Stomach smooth muscle (tissue), 2 donors: ENCODE data around the gene USP34.
"Not testable (repeated sequence)": the region's sequence is repeated elsewhere in the genome, so short reads cannot be mapped to it uniquely, and the experiment has no call there.

Source experiments
- H3K27ac ChIP-seq: one replicate; pipeline ENCODE4 v1.7.0; 2013; ENCODE audit warnings: mild to moderate bottlenecking, low read length, inconsistent platforms
- H3K27me3 ChIP-seq, 2 donors: one replicate each; pipeline ENCODE4 v1.7.0; 2013; ENCODE audit warnings: low read length in 2 of 2; ENCODE audit not compliant: insufficient read depth in 2 of 2, control insufficient read depth in 1 of 2
- H3K36me3 ChIP-seq, 2 donors: one replicate each; pipeline ENCODE4 v1.7.0; 2013; ENCODE audit warnings: low read length in 2 of 2; ENCODE audit not compliant: control insufficient read depth in 2 of 2, insufficient read depth in 2 of 2
- H3K4me1 ChIP-seq: one replicate; pipeline ENCODE4 v1.7.0; 2013; ENCODE audit warnings: low read length; ENCODE audit not compliant: control insufficient read depth, insufficient read depth
- H3K4me3 ChIP-seq, 2 donors: one replicate each; pipeline ENCODE4 v1.7.0; 2013; ENCODE audit warnings: low read length in 2 of 2
- H3K9ac ChIP-seq, 2 donors: one replicate each; pipeline ENCODE4 v1.7.0; 2013; ENCODE audit warnings: low read length in 2 of 2, mild to moderate bottlenecking in 1 of 2
- H3K9me3 ChIP-seq, 2 donors: one replicate each; pipeline ENCODE4 v1.7.0; 2013; ENCODE audit warnings: low read length in 2 of 2; ENCODE audit not compliant: control insufficient read depth in 2 of 2
- donor health status: healthy.
- donor health status: Pancreatic carcinoma.

USP34 gene

DNA sequence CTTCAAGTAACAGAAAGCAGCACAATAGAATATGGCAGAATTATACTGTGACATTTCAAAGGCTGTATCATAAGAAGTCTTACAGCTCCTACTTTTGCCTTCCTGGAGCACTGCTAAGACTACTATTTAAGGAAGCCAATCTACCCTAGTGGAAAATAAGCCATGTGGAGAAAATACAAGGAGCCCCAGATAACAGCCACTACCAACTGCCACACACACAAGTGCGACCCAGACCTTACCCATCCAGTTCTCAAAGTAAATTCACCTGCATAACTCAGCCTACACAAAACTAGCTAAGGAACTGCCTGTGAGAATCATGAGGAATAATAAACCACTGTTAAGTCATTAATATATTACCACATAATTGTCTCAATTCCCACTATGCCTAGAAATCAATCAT, 66.4 kb downstream of the USP34 start:
- no peak overlapping the region for H3K9ac ChIP-seq
- no peak overlapping the region for H3K27ac ChIP-seq
- H3K9me3 ChIP-seq: no peaks in the 10 kb centered on the region
- no peaks in the 10 kb centered on the region for H3K27me3 ChIP-seq
- peaks cover 0 to 6% of the 10 kb centered on the region in 2 donors for H3K36me3 ChIP-seq
- H3K4me1 ChIP-seq: peaks cover 3% of the 10 kb centered on the region
- H3K4me3 ChIP-seq: no peak overlapping the region

DNA sequence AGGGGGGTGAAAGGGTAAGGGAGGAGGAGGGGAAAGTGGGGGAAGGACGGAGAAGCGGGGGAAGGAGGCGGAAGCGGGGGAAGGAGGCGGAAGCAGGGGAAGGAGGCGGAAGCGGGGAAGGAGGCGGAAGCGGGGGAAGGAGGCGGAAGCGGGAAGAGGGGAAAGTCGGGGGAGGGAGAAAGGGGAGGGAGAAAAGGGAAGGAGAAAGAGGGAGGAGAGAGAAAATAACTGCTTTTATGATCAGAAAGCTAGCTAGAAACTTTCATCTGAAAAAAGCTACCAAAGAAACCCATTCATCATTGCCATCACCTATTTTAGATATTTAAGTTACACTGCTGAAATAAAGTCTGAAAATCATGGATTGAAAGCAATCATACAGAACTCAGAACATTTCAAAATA, 72.5 kb downstream of the USP34 start:
- Histone ChIP-seq H3K9me3 (no peaks in the 10 kb centered on the region), H3K36me3 (peaks cover 0 to 7% of the 10 kb centered on the region in 2 donors)

DNA sequence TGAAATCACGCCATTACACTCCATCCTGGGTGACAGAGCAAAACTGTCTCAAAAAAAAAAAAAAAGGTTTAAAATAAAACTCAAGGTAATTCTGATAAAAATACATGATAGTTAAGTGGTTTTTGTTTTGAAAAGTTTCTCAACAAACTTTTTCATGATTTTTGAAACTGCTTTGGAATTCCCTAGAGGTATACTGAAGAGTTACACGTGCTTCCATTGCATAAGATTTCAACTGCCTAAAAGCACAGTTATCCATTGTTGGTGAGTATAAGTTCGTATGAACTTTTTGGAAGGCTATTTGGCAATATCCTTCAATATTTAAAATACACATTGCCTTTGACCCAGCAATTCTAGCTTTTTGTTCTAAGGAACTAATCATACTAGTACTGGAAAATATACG, 74.9 kb downstream of the USP34 start:
- Histone ChIP-seq H3K9me3 (no peaks in the 10 kb centered on the region), H3K4me3 (no peak overlapping the region), H3K4me1 (no peaks in the 10 kb centered on the region), H3K27me3 (no peaks in the 10 kb centered on the region), H3K27ac (no peak overlapping the region), H3K9ac (no peak overlapping the region), H3K36me3 (peaks cover 0 to 7% of the 10 kb centered on the region in 2 donors)

More for the DNA sequence above, 72.5 kb downstream of the USP34 start:
- H3K27me3 ChIP-seq: no peaks in the 10 kb centered on the region
- H3K9ac ChIP-seq: no peak overlapping the region
- no peak overlapping the region for H3K4me3 ChIP-seq
- no peaks in the 10 kb centered on the region for H3K4me1 ChIP-seq
- no peak overlapping the region for H3K27ac ChIP-seq

DNA sequence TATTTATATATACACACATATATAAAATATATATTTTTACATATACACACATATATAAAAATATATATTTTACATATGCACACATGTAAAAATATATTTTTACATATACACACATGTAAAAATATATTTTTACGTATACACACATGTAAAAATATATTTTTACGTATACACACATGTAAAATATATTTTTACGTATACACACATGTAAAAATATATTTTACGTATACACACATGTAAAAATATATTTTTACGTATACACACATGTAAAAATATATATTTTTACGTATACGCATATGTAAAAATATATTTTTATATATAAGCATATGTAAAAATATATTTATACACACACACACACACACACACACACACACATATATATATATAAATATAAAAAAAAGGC, 83.3 kb downstream of the USP34 start:
- not testable (repeated sequence) for H3K4me3 ChIP-seq, H3K27me3 ChIP-seq, H3K36me3 ChIP-seq, H3K9ac ChIP-seq, H3K4me1 ChIP-seq, H3K27ac ChIP-seq, H3K9me3 ChIP-seq

DNA sequence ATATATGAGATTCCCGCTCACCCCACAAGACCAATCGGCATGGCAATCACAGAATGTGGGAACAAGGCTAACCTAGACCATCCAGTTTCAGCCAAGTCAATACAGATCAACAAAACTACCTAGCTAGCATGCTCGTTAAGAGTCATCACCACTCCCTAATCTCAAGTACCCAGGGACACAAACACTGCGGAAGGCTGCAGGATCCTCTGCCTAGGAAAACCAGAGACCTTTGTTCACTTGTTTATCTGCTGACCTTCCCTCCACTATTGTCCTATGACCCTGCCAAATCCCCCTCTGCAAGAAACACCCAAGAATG, 90.0 kb downstream of the USP34 start:
- not testable (repeated sequence) for H3K9me3 ChIP-seq, H3K9ac ChIP-seq, H3K27ac ChIP-seq, H3K27me3 ChIP-seq, H3K4me1 ChIP-seq, H3K4me3 ChIP-seq
- peaks cover 13 to 14% of the 10 kb centered on the region in 2 donors for H3K36me3 ChIP-seq

DNA sequence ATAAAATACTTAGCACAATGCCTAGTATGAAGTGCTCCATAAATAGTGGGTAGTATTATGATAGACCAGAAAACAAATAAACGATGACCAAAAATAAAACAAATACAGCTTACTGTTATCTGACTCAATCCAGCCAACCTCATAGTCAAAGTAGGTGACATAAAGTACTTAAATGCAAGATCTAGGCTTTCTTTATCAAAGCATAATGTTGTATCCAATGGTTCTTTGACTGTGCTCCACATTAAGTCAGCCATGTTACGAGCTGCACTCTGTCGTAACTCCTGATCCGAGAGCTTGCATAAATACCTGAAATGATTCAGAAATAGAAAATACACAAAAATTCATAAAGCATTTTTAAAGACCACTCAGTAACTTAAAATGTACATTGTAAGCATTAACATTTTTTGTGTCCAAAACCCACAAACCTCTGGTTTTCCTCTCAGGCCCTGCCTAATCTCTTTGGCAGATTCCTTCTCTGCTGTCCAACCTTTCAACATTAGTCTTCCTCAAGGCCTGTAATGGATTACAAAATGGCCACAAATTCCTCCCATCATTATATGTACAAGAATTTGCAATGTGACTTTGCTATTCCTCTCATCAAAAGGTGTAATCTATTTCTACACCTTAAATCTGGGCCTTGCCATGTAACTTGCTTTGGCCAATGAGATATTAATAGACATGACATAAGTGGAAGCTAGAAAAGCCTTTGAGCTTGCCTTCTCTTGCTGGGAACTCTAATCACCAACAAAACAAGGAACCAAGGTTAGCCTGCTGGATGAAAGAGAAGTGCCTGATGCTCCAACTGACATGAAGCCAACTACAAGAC, 90.6 kb downstream of the USP34 start:
- no peaks in the 10 kb centered on the region for H3K27me3 ChIP-seq
- H3K36me3 ChIP-seq: peaks cover 13 to 14% of the 10 kb centered on the region in 2 donors
- H3K4me3 ChIP-seq: no peak overlapping the region
- no peak overlapping the region for H3K9ac ChIP-seq
- H3K27ac ChIP-seq: no peak overlapping the region
- H3K9me3 ChIP-seq: no peaks in the 10 kb centered on the region
- no peaks in the 10 kb centered on the region for H3K4me1 ChIP-seq

DNA sequence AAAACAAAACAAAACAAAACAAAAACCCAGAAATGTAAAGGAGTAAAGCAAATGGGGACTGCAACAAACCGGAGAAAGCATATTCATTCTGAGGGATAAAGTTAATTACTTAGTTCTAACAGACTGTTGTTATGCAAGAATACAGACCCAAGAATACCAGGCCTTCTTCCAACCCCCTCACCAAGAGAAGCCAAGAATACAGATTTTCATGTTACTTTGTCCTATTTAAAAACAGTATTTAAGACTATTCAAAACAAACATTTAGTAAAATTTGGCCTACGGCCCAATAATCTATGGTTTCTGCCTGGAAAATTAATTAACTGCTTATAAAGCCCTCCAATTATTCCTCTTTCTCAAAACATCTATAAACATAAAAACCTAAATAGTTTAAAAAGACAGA, 91.4 kb downstream of the USP34 start:
- no peaks in the 10 kb centered on the region for H3K4me1 ChIP-seq
- H3K9ac ChIP-seq: no peak overlapping the region
- no peak overlapping the region for H3K4me3 ChIP-seq
- H3K27ac ChIP-seq: no peak overlapping the region
- peaks cover 13 to 14% of the 10 kb centered on the region in 2 donors for H3K36me3 ChIP-seq
- H3K9me3 ChIP-seq: no peaks in the 10 kb centered on the region
- H3K27me3 ChIP-seq: no peaks in the 10 kb centered on the region

DNA sequence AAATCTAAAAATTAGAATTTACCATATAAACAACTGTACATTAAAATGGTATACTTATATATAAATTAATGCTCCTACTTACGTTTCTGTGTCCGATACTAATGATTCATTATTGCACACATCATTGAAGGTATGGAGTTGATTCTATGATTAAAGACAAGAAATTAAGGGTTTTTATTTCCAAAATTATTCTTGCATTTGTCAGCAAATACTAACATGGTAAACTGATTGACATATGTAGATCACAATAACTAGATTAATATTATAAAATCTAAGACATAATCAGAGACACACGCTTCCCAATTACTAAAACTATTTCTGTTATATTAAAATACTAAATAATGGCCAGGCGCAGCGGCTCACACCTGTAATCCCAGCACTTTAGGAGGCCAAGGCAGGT, 92.6 kb downstream of the USP34 start:
- Histone ChIP-seq H3K27ac (no peak overlapping the region), H3K9me3 (no peaks in the 10 kb centered on the region), H3K4me3 (no peak overlapping the region), H3K9ac (no peak overlapping the region), H3K4me1 (no peaks in the 10 kb centered on the region), H3K27me3 (no peaks in the 10 kb centered on the region), H3K36me3 (peaks cover 14 to 20% of the 10 kb centered on the region in 2 donors)

DNA sequence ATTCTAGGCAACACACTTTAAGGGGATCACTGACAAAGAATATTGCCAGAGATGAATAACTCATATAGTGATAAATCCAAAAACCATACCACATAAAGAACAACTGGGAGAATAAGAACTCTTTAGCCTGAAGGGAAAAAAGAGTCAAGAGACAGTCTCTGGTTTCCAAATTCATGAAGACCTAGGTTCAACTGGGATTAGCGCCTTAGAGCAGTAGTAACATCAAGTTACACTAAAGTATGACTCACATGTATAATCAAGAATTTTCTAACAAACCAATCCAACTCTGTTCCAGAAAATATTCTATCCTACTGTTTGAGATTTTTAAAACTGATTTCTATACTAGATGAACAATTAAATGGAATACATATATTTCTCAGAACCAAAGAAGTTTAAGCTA, 93.8 kb downstream of the USP34 start:
- no peak overlapping the region for H3K27ac ChIP-seq
- no peaks in the 10 kb centered on the region for H3K4me1 ChIP-seq
- H3K9ac ChIP-seq: no peak overlapping the region
- H3K36me3 ChIP-seq: peaks cover 10 to 20% of the 10 kb centered on the region in 2 donors
- no peak overlapping the region for H3K4me3 ChIP-seq
- no peaks in the 10 kb centered on the region for H3K9me3 ChIP-seq
- H3K27me3 ChIP-seq: no peaks in the 10 kb centered on the region

DNA sequence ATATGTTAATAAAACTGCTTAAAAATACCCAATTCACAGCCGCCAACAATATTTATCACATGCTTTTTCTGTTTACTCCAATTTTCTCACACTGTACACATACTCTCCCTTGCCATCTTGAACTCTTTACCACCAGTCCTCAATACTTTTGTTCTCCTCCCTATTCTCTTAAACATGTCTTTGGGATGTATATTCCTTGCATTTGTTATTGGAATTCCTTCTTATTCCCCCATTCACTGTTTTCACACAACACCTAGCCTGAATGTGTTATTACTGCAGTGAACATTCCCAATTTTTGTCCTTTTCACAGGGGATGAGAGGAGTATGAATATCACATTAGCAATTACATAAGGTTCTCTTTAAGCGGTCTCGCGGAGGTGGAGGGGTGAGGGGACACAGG, 94.7 kb downstream of the USP34 start:
- Histone ChIP-seq H3K27me3 (no peaks in the 10 kb centered on the region), H3K4me1 (no peaks in the 10 kb centered on the region), H3K9me3 (no peaks in the 10 kb centered on the region), H3K27ac (no peak overlapping the region), H3K36me3 (peaks cover 10 to 18% of the 10 kb centered on the region in 2 donors), H3K4me3 (no peak overlapping the region), H3K9ac (no peak overlapping the region)

DNA sequence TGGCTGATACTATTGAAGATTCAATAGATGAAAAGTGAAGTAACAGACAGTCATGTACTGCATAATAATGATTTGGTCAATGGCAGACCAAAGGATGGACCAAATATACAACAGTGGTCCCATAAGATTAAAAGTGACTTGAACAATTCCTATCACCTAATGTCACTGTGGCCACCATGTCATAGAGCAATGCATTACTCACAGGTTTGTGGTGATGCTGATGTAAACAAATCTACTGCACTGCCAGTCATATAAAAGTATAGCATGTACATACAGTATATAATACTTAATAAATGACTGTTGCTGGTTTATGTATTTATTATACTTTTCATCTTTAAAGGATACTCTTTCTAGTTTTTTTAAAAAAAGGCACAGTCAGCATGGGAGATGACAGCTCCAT, 99.9 kb downstream of the USP34 start:
- H3K4me1 ChIP-seq: no peaks in the 10 kb centered on the region
- H3K36me3 ChIP-seq: peaks cover 5 to 18% of the 10 kb centered on the region in 2 donors
- no peak overlapping the region for H3K9ac ChIP-seq
- H3K27me3 ChIP-seq: no peaks in the 10 kb centered on the region
- H3K9me3 ChIP-seq: no peaks in the 10 kb centered on the region
- no peak overlapping the region for H3K4me3 ChIP-seq
- H3K27ac ChIP-seq: no peak overlapping the region
